Esophagus muscularis mucosa (tissue), 4 donors: Measurements from ENCODE around the gene ATAD3B. TPM values are rescaled to one million over a fixed set of nuclear protein-coding genes. Genes with fewer than 3 reads are reported as not detected.
"Not testable (repeated sequence)": the region's sequence is repeated elsewhere in the genome, so short reads cannot be mapped to it uniquely, and the experiment has no call there.

Experiments
- DNase-seq: peaks from one replicate; pipeline ENCODE4 v3.0.0-alpha.2; 2017; ENCODE audit errors: extremely low spot score
- H3K27ac ChIP-seq, 4 donors: fragments of 200-600 bp; sonication (generic); replicated peaks in 1 of 4; 1 replicate in 3 of 4; 2 replicates in 1 of 4; pipeline ENCODE4 v1.5.1; 2016 to 2019; ENCODE audit warnings: mild to moderate bottlenecking in 1 of 4
- H3K27me3 ChIP-seq, 4 donors: fragments of 200-600 bp; sonication (generic); one replicate each; pipeline versions ENCODE4 v1.5.1 to v1.6.0; 2016 to 2019
- H3K36me3 ChIP-seq, 4 donors: fragments of 200-600 bp; sonication (generic); one replicate each; pipeline ENCODE4 v1.5.1; 2016 to 2019
- H3K4me1 ChIP-seq, 4 donors: fragments of 200-600 bp; sonication (generic); one replicate each; pipeline ENCODE4 v1.5.1; 2016 to 2019
- H3K4me3 ChIP-seq, 4 donors: fragments of 200-600 bp; sonication (generic); 1 replicate in 2 of 4; 2 replicates in 2 of 4; pipeline ENCODE4 v1.5.1; 2016 to 2019; ENCODE audit warnings: mild to moderate bottlenecking in 4 of 4, moderate library complexity in 1 of 4
- H3K9me3 ChIP-seq, 4 donors: fragments of 200-600 bp; sonication (generic); 1 replicate in 3 of 4; 2 replicates in 1 of 4; pipeline ENCODE4 v1.5.1; 2016 to 2019
- CTCF ChIP-seq, 3 experiments: fragments of 200-600 bp in 2 of 3; fragments of 450-650 bp in 1 of 3; sonication (generic) in 2 of 3; IDR thresholded peaks; one replicate each; pipeline ENCODE4 v1.5.1; 2017 to 2019; ENCODE audit warnings: antibody characterized with exemption in 3 of 3, mild to moderate bottlenecking in 2 of 3, moderate library complexity in 1 of 3
- EP300 ChIP-seq: sonication (generic); formaldehyde crosslinking; IDR thresholded peaks from one replicate; pipeline ENCODE4 v1.6.1; 2017; ENCODE audit warnings: antibody characterized with exemption
- POLR2A ChIP-seq: fragments of 450-650 bp; IDR thresholded peaks from one replicate; pipeline ENCODE4 v1.6.1; 2017; ENCODE audit warnings: antibody characterized with exemption, moderate library complexity, mild to moderate bottlenecking, low read depth
- POLR2AphosphoS5 ChIP-seq, 2 donors: sonication (generic); formaldehyde crosslinking; IDR thresholded peaks; one replicate each; pipeline ENCODE4 v1.6.1; 2017; ENCODE audit warnings: antibody characterized with exemption in 2 of 2
- WGBS: methylation state at CpG from one replicate; pipeline ENCODE4 v1.1.5; 2018; 5-methylcytosine and 5-hydroxymethylcytosine counted together
- intact Hi-C: fragments of 100-400 bp; cut with DNase I; formaldehyde crosslinking; loops from one replicate; pipeline ENCODE4 v1.15.1; 2023
- total RNA-seq, 4 donors: library from RNA; depleted of rRNA; stranded (reverse); fragments of >200 nt; gene quantifications; one replicate each; pipeline versions ENCODE4 v1.1.0 to v1.2.1, GENCODE V29; 2016

ATAD3B gene
- total RNA-seq, 4 donors from 2014 or later = 9.7 to 14.9 (median 10.0) TPM

GRCh38 chr1:1504777-1505365, 33.3 kb downstream of the ATAD3B start:
- peaks cover 6 to 18% (median 13%) of the 10 kb centered on the region in 4 donors for H3K4me1 ChIP-seq
- H3K9me3 ChIP-seq, intact Hi-C loops, H3K27me3 ChIP-seq, H3K36me3 ChIP-seq: not testable (repeated sequence)
- peak overlapping the region; percentile 78 to 83 (median 80) for H3K27ac ChIP-seq
- peak overlapping the region in 3 of 4 donors; percentile 18 to 37 (median 23) for H3K4me3 ChIP-seq
- DNase-seq = peak; percentile 94
- TF ChIP-seq POLR2AphosphoS5 (IDR thresholded peaks at IDR 0.05) = peak in 1 of 2 donors; percentile 46
- TF ChIP-seq CTCF (IDR thresholded peaks at IDR 0.05) = peak; percentile 41 to 76 (median 68)
- 45% methylated on average over 12 of the region's 16 CpGs for WGBS

- WGBS = 9% methylated on average over 8 of the region's 22 CpGs
- H3K27me3 ChIP-seq, intact Hi-C loops, DNase-seq, H3K9me3 ChIP-seq, H3K36me3 ChIP-seq: not testable (repeated sequence)
- Histone ChIP-seq H3K27ac (peak overlapping the region; percentile 78 to 83 (median 80)), H3K4me3 (peak overlapping the region in 3 of 4 donors; percentile 18 to 37 (median 23)), H3K4me1 (peaks cover 6 to 20% (median 14%) of the 10 kb centered on the region in 4 donors)
- TF ChIP-seq CTCF (IDR thresholded peaks at IDR 0.05) = peak; percentile 19 to 62 (median 42)
- peak in 1 of 2 donors; percentile 21 for TF ChIP-seq POLR2AphosphoS5 (IDR thresholded peaks at IDR 0.05)
Observed at GRCh38 chr1:1505366-1505798, 33.8 kb downstream of the ATAD3B start.

GRCh38 chr1:1505801-1506200, 34.2 kb downstream of the ATAD3B start:
- Histone ChIP-seq H3K4me1 (peaks cover 7 to 24% (median 18%) of the 10 kb centered on the region in 4 donors), H3K27ac (peak overlapping the region; percentile 78 to 83 (median 80))
- H3K36me3 ChIP-seq, intact Hi-C loops, H3K4me3 ChIP-seq, H3K27me3 ChIP-seq, H3K9me3 ChIP-seq, DNase-seq: not testable (repeated sequence)
- WGBS = 82% methylated on average over 5 of the region's 5 CpGs

- Histone ChIP-seq H3K27me3 (no peaks in the 10 kb centered on the region), H3K27ac (no peak overlapping the region), H3K36me3 (no peaks in the 10 kb centered on the region), H3K9me3 (no peaks in the 10 kb centered on the region), H3K4me3 (no peak overlapping the region), H3K4me1 (peaks cover 12 to 31% (median 23%) of the 10 kb centered on the region in 4 donors)
- DNase-seq = no peak
- WGBS = 92% methylated on average over 4 of the region's 4 CpGs
- TF ChIP-seq CTCF (IDR thresholded peaks at IDR 0.05) (no peak), POLR2A (no peak), EP300 (no peak), POLR2AphosphoS5 (IDR thresholded peaks at IDR 0.05) (no peak)
- intact Hi-C loops = no loop called here
Observed at GRCh38 chr1:1507305-1507704, 35.7 kb downstream of the ATAD3B start.

GRCh38 chr1:1508775-1509464, 37.4 kb downstream of the ATAD3B start:
- 85% methylated on average over 5 of the region's 34 CpGs for WGBS
- H3K4me1 ChIP-seq = peaks cover 12 to 41% (median 33%) of the 10 kb centered on the region in 4 donors
- intact Hi-C loops, H3K27me3 ChIP-seq, DNase-seq, H3K9me3 ChIP-seq, H3K4me3 ChIP-seq, H3K27ac ChIP-seq, H3K36me3 ChIP-seq: not testable (repeated sequence)

- DNase-seq, H3K9me3 ChIP-seq, H3K36me3 ChIP-seq, H3K4me3 ChIP-seq, intact Hi-C loops, H3K27me3 ChIP-seq, H3K27ac ChIP-seq: not testable (repeated sequence)
- H3K4me1 ChIP-seq = peaks cover 12 to 41% (median 33%) of the 10 kb centered on the region in 4 donors
- 81% methylated on average over 8 of the region's 21 CpGs for WGBS
Observed at GRCh38 chr1:1509465-1509850, 37.9 kb downstream of the ATAD3B start.
